OCI-LY1 (cell line): ENCODE data around the gene SHMT2.

Experiments used
- H2AFZ ChIP-seq: fragments of 200-600 bp; sonication (generic), shearing (Covaris generic); 2 replicates; pipeline ENCODE4 v1.6.0; 2014; ENCODE audit warnings: antibody characterized with exemption, mild to moderate bottlenecking, low read length
- H3F3A ChIP-seq: fragments of 200-600 bp; sonication (generic), shearing (Covaris generic); 2 replicates; pipeline ENCODE4 v1.6.0; 2014; ENCODE audit warnings: mild to moderate bottlenecking, antibody characterized with exemption, low read length, moderate library complexity; ENCODE audit not compliant: insufficient read depth
- H3K27ac ChIP-seq: fragments of 200-600 bp; sonication (generic); 2 replicates; pipeline ENCODE4 v1.5.1; 2014; ENCODE audit warnings: low read length, mixed run types, mild to moderate bottlenecking, low read depth; ENCODE audit not compliant: poor library complexity, severe bottlenecking
- H3K27me3 ChIP-seq: fragments of 200-600 bp; sonication (generic); 2 replicates; pipeline ENCODE4 v1.6.0; 2014; ENCODE audit warnings: antibody characterized with exemption, mild to moderate bottlenecking, low read length, moderate library complexity; ENCODE audit not compliant: insufficient read depth
- H3K36me3 ChIP-seq: fragments of 200-600 bp; sonication (generic); 2 replicates; pipeline ENCODE4 v1.6.1; 2014; ENCODE audit warnings: mild to moderate bottlenecking, antibody characterized with exemption, low read length, moderate library complexity, mixed read lengths; ENCODE audit not compliant: insufficient read depth
- H3K4me1 ChIP-seq: fragments of 200-600 bp; sonication (generic); 2 replicates; pipeline ENCODE4 v1.5.1; 2014; ENCODE audit warnings: mild to moderate bottlenecking, low read length, moderate library complexity; ENCODE audit not compliant: insufficient read depth, severe bottlenecking
- H3K4me2 ChIP-seq: fragments of 200-600 bp; sonication (generic), shearing (Covaris generic); 2 replicates; pipeline ENCODE4 v1.6.1; 2014; ENCODE audit warnings: low read length
- H3K4me3 ChIP-seq: fragments of 200-600 bp; sonication (generic); 2 replicates; pipeline ENCODE4 v1.5.1; 2014; ENCODE audit warnings: low read length, low read depth, mild to moderate bottlenecking, mixed read lengths; ENCODE audit not compliant: poor library complexity, severe bottlenecking
- H3K79me2 ChIP-seq: fragments of 200-600 bp; shearing (Covaris generic); 2 replicates; pipeline ENCODE4 v1.6.1; 2016; ENCODE audit warnings: mixed run types, low read length, mixed read lengths; ENCODE audit not compliant: insufficient read depth
- H3K9ac ChIP-seq: fragments of 200-600 bp; sonication (generic), shearing (Covaris generic); 2 replicates; pipeline ENCODE4 v1.6.1; 2014; ENCODE audit warnings: mild to moderate bottlenecking, low read length, mixed read lengths
- H3K9me2 ChIP-seq: fragments of 200-600 bp; sonication (generic), shearing (Covaris generic); 2 replicates; pipeline ENCODE4 v1.6.1; 2014; ENCODE audit warnings: low read depth, mild to moderate bottlenecking, low read length, mixed read lengths
- H3K9me3 ChIP-seq: fragments of 200-600 bp; shearing (Covaris generic); 2 replicates; pipeline ENCODE4 v1.6.1; 2014; ENCODE audit warnings: low read length, mixed read lengths
- H4K20me1 ChIP-seq: fragments of 200-600 bp; sonication (generic), shearing (Covaris generic); 2 replicates; pipeline ENCODE4 v1.6.0; 2016; ENCODE audit warnings: mild to moderate bottlenecking, low read length; ENCODE audit not compliant: insufficient read depth
- CTCF ChIP-seq: fragments of 200-600 bp; sonication (generic), shearing (Covaris generic); IDR thresholded peaks from 2 replicates; pipeline ENCODE4 v1.5.1; 2017; ENCODE audit warnings: mild to moderate bottlenecking, antibody characterized with exemption, low read length, moderate library complexity, mixed read lengths
- EZH2 ChIP-seq: fragments of 200-600 bp; sonication (generic), shearing (Covaris generic); IDR thresholded peaks from 2 replicates; pipeline ENCODE4 v1.8.0; 2017; ENCODE audit warnings: borderline replicate concordance, mixed run types, mild to moderate bottlenecking, antibody characterized with exemption, low read length, moderate library complexity, mixed read lengths

SHMT2 gene

DNA sequence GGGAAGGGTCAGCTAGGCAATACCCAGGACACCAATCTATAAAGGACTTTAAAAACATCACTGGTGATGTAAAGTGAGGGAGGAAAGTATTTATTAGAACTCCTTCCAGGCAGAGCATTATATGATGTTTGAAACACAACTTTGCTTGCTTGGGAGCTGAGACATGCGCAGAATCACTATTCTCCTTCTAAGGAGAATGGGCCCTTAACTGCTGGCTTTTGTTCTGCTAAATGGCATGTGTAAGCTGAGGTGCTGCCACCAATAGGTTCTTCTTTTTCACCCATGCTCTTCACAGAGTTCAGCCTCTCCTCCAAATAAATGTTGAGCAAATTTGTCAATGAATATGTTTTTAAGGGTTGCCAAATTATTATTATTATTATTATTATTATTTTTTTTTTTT is 17.5 kb downstream of the SHMT2 start:
- Histone ChIP-seq H3K4me3 (no peak overlapping the region), H3K9me2 (no peaks in the 10 kb centered on the region), H3K4me2 (no peak overlapping the region), H4K20me1 (no peaks in the 10 kb centered on the region), H3K4me1 (peaks cover 24% of the 10 kb centered on the region), H3K79me2 (no peaks in the 10 kb centered on the region), H3K27me3 (no peaks in the 10 kb centered on the region), H3K27ac (no peak overlapping the region), H3K9me3 (no peaks in the 10 kb centered on the region), H2AFZ (no peak overlapping the region), H3K9ac (no peak overlapping the region), H3F3A (no peaks in the 10 kb centered on the region), H3K36me3 (no peaks in the 10 kb centered on the region)
- no peak for TF ChIP-seq EZH2
- TF ChIP-seq CTCF: no peak

DNA sequence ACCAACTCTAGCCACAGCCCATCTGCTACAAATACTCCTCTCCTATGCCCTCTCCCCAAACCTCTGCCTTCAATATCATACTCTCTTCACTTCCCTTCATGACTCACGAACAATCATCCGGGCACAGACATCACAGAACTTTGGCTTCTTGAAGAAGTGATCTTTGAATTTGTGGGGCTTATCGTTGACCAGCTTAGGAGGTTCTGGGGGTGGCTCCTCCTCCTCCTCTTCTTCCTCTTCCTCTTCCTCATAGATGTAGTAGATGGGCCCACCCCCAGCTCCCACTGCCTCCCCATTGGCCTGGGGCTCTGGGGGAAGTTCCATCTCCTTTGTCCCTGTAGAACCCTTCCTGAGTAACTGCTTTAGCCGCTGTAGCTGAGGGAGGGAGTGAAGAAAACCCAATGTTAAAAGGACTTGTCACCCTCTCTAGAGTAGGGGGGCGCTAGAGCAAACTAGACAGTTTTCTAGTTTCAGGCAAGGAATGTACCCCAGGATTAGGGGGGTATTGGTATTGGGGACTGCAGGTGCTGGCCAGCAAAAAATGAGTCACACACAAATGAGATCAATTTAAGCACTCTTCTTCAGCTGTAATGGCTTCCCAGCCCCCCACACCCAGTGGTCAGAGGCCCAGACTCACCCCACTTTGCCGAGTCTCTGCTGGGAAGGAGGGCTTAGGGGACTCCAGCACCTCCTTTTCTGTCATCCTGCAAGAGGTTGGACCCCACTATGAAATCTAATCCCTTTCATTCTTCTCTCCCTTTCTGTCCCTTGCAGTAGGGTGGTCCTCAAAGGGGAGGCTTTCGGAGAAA is 19.6 kb downstream of the SHMT2 start:
- no peak overlapping the region for H3K4me2 ChIP-seq
- H3K9me2 ChIP-seq: no peaks in the 10 kb centered on the region
- no peaks in the 10 kb centered on the region for H3K9me3 ChIP-seq
- H3K4me3 ChIP-seq: no peak overlapping the region
- H4K20me1 ChIP-seq: no peaks in the 10 kb centered on the region
- H3K27me3 ChIP-seq: no peaks in the 10 kb centered on the region
- no peak overlapping the region for H3K9ac ChIP-seq
- H2AFZ ChIP-seq: no peak overlapping the region
- H3K36me3 ChIP-seq: no peaks in the 10 kb centered on the region
- H3K27ac ChIP-seq: no peak overlapping the region
- TF ChIP-seq EZH2 (no peak), CTCF (peak; percentile 17; the same call in 1 of the 2 replicates)
- no peaks in the 10 kb centered on the region for H3F3A ChIP-seq
- peaks cover 6% of the 10 kb centered on the region for H3K4me1 ChIP-seq
- H3K79me2 ChIP-seq: no peaks in the 10 kb centered on the region

DNA sequence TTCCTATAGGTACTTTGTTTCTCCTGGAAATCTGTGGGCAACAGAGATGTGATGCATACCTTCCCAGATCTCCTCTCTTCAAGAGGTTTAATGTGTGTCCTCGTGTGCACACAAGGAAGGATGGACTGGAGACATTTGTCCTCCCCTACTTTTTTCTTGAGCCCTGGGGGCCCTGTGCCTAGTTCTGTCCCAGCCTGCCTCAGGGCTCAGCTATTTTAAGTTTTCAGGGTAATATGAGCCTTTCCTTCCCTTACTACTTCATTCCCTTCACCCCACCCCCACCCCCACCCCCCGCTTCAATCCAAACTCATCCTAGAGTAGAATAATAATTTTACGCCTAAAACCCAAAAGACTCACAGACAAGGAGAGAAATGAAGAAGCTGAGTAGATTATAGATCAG is 21.0 kb downstream of the SHMT2 start:
- peaks cover 5% of the 10 kb centered on the region; the same call in 1 of the 2 replicates for H3K36me3 ChIP-seq
- H3K4me3 ChIP-seq: no peak overlapping the region
- H3K9ac ChIP-seq: no peak overlapping the region
- no peaks in the 10 kb centered on the region for H3K79me2 ChIP-seq
- TF ChIP-seq EZH2: no peak
- no peak for TF ChIP-seq CTCF
- H3K4me1 ChIP-seq: peaks cover 6% of the 10 kb centered on the region
- H4K20me1 ChIP-seq: no peaks in the 10 kb centered on the region
- no peak overlapping the region for H3K27ac ChIP-seq
- no peaks in the 10 kb centered on the region for H3K9me2 ChIP-seq
- H3K9me3 ChIP-seq: no peaks in the 10 kb centered on the region
- no peak overlapping the region for H3K4me2 ChIP-seq
- H3K27me3 ChIP-seq: no peaks in the 10 kb centered on the region
- H3F3A ChIP-seq: no peaks in the 10 kb centered on the region
- no peak overlapping the region for H2AFZ ChIP-seq
